NCI-H2196 treated with DMSO at 0.1 percent for 48 hours (cell line): ENCODE data around the gene CEP135.

Experiments used
- DNase-seq: peaks from one replicate; lab custom pipeline; 2025; ENCODE audit not compliant: unreplicated experiment; lab: John Stamatoyannopoulos, UW

CEP135 gene

DNA sequence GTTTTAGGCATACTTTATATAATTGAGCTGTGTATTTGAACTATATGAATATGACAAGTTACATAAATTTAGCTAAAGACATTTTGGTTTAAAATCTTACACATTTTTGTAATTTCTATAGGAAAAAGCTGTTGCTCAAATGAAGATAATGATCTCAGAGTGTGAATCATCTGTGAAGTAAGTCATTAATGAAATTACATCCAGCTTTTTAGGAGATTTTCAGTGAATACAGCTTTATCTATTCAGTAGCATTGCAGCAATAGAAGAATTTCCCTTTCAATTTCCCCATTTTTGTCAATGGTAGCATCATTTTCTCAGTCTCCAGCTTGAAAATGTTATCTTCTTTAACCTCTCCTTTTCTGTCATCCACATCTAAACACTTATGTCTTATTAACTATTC is 59.5 kb downstream of the CEP135 start:
- DNase-seq, result no peak

DNA sequence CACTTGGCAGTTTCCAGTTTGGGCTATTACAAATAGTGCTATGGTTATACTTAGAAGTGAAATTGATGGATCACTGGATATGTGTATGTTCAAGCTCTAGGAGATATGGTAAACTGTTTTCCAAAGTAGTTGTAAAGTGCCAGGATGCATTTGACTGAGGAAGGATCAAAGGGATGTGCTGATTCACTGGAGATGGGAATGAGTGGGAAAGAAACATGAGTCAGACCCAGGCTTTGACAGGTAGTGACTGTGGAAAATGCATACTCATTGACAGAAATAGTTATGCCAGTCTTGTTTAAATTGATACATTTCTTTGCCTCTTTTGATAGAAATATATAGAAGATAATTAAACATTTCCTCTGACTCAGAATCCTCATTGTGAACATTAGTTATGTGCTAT is 77.9 kb downstream of the CEP135 start:
- DNase-seq, result no peak

DNA sequence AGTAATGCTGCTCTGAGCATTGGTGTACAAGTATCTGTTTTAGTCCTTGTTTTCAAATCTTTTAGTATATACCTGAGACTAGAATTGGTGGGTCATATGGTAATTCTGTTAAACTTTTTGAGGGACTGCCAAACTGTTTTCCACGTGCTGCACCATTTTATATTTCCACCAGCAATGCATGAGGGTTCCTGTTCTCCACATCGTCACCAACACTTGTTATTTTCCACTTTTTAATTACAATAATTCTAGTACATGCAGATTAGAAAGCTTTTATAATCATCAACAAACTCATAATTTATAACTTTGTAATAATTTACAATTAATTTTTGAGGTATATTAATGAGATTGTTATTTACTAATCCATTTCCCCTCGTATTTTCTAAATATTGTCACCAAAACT is 79.4 kb downstream of the CEP135 start:
- no peak for DNase-seq

DNA sequence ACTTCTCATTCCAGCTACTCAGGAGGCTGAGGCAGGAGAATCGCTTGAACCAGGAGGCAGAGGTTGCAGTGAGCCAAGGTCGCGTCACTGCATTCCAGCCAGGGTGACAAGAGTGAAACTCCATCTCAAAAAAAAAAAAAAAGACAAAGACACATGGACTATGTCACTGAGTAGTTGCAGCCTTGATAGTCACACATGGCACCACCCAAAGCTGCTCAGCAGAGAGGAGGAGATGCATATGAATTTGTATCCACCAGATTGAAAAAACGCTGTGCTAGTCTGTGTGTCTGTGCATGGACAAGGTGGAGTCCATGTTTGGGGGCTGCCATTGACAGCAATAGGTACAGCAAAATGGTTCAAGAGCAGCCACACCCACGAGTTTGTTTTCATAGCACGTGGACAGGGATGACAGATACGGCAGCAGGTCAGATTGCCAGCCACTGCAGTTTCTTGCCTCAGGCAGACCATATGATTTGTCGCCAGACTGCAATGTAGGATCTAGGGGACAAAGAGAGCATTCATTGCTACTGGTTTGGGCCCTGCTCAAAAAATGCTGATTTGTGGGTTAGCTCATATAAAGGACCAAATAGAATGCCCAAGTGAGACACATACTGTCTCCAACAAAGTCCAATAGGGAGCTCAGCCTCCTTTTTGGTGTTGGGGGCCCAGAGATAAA is 89.9 kb downstream of the CEP135 start:
- no peak for DNase-seq

DNA sequence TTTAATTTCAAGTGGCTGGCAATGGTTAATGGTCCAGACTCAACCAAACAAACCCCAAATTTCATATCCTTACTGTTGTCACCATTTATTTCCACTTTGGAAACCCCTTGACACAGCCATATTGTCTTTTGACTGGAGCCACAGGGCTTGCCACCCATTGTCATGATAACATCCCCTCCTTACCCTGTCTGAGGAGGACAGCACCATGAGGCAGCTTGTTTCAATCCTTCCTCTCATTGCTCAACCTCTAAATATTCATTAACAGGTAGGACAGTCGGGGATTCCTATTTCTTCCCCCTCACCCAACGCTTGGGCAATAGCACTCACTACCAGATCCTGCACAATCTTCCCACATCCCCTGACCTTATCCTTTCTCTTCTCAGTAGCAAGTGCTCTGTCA is 92.1 kb downstream of the CEP135 start:
- DNase-seq, result no peak

DNA sequence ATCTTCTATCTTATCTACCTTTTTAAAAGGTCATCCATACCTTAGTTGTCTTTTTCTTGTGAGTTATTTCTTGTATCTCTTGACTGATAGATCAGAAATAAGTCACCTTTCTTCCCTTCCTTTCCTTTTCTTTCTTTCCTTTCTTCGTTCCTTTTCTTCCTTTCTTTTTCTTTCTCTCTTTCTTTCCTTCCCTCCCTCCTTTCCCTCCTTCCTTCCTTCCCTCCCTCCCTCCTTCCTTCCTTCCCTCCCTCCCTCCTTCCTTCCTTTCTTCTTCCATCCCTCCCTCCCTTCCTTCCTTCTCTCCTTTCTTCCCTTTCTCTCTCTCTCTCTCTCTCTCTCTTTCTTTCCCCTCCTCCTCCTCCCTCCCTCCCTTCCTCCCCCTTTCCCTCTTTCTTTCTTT is 93.5 kb downstream of the CEP135 start:
- no peak for DNase-seq

DNA sequence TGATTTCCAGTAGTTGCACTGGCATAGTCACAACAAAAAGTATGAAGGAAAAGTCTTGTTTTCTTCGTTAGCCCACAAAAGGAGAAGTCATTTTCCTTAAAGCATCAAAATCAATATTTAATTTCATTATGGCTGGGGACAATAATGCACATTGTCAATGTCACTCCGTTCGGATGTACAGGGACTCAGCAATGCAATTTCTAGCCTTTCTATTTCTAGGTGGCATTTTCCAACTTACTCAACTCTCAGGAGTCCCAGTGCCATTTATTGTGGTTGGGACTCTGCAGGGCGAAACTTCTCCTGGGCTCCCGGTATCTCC is 99.6 kb downstream of the CEP135 start:
- DNase-seq, result no peak

DNA sequence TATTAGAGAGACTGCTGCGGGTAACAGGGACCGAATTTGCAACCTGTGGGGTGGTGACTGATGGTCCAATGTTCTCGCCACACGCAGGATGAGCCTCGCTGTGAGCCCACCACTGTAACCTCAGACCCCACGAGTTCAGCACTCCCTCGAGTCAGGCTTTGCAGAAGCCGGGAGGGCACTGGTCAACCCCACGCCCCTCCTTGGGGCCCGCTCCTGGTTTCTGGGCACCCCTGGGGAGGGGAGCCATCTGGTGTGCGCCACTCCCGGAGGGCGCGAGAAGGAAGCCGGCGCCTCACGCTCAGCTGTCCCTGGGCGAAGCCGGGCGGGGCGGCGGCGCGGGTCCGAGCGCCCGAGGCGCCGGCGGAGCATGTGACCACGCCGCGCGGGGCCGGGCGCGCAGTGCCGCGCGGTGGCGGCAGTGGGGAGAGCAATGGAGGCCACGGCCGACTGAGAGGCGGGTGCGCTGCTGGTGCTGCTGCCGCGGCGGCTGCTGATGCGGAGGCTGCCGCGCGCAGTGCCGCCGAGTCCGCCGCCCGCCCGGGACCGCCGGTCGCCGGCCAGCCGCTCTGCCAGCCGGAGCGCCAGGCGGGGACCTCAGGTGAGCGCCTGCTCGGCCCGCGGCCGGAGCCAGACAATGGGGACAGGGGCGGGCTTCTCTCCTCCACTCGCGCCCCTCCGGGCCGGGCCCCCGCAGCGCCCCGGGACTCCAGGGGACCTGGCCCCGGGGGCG is 100.1 kb downstream of the CEP135 start:
- DNase-seq, result no peak

DNA sequence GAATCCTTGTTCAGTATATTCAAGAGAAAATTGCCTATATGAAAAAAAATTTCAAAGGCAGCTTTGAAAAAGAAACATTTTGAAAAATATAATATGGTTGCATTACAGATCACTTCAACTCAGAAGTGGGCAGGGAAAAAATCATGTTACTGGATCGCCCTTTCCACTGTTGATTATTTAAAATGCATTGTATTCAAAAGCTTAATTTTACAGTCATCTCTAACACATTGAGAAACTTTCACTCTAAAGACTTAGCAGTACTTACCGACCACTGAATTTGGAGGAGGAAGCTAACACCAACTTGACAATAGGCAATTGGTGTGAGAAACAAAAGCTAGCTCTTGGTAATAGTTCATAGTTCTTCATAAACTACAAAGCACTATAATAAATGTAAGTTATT is 101.9 kb downstream of the CEP135 start:
- DNase-seq, result no peak

DNA sequence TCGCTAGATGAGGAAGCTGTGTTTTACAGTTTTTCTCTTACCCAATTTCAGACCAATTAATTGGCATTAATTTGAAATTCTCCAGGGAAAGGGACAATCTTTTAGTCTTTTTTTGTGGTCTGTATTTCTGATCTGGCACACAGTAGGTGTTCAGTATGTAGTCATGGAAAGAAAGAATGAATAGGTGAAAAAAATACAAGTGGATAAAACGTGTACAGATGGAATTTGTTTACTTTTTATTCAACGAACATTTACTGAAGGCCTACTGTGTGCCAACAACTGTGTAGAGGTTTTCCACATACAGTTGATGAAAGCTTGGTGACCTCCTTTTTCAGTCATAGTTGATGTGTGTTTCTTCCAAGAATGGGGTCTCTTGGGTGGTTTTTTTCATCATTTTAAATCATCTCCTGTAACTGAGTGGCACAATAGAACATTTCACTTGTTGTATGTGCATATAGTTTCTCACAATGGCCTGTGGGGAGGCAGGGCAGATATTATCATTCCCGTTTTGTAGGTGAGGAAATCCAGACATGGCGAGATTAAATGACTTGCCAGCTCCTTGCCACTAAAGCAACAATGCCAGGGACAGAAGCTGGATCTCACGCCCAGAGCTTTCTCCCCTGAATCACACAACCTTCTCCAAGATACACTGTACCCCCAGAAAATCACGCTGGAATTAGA is 102.4 kb downstream of the CEP135 start:
- DNase-seq, result no peak

DNA sequence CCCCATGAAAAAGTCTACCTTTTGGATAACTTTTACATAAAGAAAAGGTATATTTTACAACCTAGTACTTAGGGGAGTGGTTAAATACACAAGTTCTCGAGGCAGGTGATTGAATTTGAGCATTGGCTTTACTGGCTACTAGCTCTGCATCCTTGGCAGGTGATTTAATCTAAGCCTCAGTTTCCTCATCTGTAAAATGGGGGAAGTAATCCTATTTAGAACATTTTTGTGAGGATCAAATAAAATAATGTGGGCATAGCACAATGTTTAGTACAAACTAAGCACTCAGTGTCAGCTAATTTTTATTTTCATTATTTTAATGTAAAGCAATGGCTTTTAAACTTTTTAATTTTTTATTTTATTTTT is 102.9 kb downstream of the CEP135 start:
- DNase-seq, result no peak

DNA sequence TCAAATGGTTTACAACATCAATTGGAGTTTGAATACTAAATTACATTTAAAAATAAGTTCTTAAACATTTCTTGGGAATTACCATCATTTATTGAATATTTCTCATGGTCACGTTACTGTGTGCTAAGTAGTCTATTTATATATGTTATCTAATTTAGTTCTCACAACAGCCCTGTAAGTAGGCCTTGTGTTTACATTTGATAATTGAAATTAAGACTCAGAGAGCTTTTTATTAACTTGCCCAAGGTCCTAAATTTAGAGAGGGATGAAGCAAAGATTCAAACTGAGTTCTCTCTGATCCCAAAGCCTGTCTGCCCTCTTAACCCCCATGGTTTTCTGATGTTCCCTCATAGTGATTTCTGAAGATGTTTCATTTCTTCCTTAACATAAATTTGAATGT is 103.7 kb downstream of the CEP135 start:
- no peak for DNase-seq

DNA sequence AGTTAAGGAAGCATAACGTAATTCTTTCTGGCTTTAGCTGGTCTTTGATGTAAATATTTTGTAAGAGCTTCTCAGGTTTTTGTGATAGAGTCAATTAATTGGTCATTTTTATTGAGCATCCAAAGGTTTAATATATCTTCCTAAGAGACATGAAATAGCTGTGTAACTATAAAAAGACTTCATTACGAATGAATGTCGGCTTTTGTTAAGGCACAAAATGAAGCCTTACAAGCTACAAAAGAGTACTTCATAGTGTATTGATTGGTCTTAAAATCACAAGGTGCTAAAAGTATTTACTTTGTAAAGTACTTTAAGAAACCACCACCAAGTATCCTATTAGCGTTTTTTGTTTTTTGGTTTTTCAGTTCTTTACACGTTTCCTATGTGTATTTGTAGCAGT is 104.2 kb downstream of the CEP135 start:
- no peak for DNase-seq

DNA sequence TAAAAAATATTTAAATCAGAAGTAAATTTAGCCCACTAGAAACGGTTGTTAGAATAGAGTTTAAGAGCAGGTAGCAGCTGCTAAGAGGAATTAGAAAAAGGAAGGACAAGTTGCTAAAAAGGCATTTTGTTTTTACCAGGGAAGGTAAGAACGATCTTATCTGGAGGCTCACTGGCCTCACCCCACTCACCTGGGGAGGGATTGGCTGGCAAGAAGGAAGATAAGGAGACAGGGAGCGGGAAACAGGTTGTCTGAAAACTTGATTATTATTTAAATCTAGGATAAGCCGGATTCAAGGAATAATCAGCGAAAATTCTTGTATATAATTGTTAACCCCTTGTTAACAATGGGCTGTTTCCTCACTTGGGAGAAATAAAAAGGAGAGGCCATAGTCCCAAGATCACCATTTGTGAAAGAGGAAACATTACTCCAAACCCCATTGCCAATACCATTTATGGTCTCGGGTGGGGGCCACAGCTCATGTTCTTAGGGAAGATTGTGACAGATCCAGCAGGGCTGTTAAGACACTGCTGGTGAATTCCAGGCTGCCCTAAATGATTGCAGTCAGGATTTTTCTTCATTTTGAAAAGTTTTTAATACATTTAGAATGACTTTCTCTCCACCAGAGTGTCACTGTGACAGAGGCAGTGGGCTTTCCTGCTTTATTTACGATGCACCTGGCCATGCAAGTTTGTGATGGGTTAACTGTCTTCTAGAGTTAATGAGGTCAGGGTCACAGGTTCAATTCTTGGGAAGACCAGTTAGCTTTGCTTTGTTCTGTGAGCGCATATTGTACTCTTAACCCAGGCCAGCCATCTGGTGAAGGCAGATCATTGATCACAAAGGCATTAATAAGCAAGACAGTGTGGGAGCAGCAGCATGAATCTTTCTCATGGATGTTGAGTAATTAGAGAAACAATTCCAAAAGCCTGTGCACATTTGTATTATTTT is 106.6 kb downstream of the CEP135 start:
- DNase-seq, result no peak

DNA sequence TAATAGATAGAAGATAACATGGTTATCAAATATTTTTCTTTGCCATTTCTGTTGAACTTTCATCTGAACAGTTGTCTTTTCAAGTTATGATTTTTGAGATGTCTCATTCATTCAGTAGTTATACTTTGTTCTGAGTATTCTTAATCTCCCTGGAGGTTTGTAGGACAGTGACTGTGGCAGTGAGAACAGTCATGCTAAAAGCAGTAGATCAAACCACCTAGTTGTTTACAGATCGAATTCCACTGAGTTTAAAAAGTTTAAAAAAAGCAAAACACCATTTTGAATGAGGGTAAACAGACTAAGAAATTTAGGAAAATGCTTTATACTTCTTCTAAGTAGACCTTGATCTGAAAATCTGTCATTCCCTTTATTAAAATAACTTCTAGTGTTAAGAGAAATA is 107.2 kb downstream of the CEP135 start:
- DNase-seq, result no peak

DNA sequence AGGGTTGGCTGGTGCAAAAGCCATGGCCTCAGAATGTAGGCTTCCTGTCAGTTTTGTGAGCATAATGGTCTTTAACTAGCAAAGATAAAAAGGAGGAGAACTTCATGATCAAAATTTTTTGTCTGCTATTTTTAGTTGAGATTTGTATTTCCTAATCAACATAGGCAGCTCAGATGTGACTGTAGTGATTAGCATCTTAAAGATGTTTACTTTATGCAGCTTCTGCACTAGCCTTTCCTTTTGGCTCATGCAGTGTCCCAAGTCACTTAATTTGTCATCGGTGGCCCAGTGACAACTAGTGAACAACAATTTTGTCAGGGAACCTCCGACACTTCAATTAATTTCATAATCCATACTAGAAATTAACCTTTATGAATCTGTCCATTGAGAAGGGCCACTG is 109.8 kb downstream of the CEP135 start:
- no peak for DNase-seq

DNA sequence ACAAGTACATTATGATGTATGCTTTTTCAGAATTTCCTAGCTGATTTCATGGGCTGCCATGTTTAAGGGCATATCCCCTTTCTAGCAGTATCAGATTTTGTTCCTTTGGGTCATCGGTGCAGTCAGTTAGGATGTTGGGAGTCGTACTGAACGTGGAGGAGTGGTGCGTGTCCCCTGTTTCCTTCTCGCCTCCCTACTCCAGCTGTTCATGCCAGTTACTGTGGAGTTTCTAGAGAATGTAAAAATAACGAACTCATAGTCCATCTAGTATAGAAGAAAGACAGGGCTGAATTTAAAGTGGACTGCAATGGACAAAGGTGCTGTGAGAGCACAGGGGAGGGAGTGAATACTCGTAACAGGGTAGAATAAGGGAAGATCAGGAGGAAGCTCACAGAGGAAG is 111.3 kb downstream of the CEP135 start:
- no peak for DNase-seq

DNA sequence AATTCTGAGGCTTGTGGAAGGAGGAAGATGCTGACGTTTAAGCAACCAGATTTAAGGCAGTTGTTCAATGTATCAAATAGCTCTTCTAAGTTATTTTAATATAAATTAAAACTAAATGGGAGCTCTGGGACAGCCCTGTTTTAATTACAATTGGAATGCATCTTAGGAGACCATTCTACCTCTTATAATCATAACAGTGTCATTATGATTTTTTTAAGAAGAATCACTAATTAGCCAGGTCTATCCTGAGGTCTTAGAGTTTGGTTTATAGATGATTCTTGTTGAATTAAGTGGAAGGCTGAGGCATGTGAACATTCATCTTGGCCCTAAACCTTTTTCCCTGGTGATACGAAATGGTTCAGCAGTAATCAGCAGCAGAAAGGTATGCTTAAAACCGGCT is 113.4 kb downstream of the CEP135 start:
- no peak for DNase-seq

DNA sequence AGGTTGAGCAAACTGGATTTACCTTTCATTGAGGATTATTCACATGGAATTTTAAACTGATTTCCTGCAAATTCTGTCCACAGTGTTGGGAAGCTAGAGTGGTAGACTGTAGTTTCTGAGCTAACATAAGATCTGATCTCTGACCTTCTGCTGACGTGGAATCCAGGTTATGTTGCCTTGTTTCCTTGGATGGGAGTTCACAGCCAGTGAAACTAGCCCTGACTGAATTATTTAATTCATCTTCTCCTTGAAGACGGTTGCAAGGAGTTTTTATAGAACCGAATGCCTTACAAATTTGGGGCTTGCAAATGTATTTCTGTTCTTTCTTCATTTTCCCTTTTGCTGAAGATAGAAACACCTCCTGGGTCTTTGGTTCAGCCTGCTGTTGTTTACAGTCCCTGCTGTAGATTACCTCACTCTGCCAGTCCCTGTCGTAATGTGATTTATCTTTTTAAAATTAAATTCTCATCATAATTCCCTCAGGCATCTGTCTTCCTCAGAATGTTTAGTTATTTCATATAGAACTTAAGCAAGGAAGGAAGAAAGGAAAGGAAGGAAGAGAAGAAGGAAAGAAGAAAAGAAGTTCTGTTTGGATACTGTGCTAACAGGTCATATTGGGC is 113.9 kb downstream of the CEP135 start:
- no peak for DNase-seq

DNA sequence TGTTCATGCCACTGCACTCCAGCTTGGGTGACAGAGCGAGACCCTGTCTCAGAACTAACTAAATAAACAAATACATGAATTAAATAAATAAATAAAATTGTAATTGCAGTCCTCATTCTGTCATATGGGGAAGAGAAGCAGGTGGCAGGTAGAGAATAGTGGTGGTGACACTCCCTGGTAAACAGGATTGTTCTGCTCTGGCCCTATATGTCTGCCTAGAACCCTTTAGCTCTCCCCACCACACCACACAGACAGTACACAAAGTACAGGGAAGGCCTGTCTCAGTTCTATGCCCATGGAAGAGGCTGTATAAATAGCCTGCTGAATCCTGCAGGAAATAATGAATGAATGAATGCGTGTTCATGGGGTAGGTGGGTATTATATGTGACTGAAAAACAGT is 117.7 kb downstream of the CEP135 start:
- DNase-seq, result no peak

DNA sequence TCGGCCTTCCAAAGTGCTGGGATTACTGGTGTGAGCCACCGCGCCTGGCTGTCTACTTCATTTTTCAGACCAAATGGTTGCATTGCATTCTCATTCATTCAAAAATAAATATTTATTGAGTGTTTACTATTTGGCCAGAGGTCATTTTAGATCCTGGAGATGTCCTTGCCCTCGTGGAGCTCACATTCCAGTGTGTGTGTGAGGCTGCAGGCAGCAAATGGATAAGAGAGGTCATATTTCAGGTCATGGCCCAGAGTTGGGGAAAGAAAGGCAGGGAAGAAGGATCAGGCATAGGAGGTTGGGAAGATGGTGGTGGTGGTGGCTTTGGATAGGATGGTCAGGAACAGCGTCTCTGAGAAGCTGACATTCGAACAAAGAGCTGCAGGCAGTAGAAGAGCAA is 119.1 kb downstream of the CEP135 start:
- no peak for DNase-seq
